Neural progenitor cell (in vitro differentiated cells): Measurements from ENCODE around the gene XPNPEP1. TPM values are rescaled to one million over a fixed set of nuclear protein-coding genes. Genes with fewer than 3 reads are reported as not detected.

ENCODE experiments used
- DNase-seq: peaks from one replicate; pipeline ENCODE4 v3.0.0-alpha.2; 2016; ENCODE audit warnings: low spot score
- H2AFZ ChIP-seq: fragments of 200-600 bp; sonication (generic); replicated peaks from 2 replicates; pipeline ENCODE4 v1.6.1; 2016; ENCODE audit warnings: antibody characterized with exemption
- H3F3A ChIP-seq: fragments of 200-600 bp; sonication (generic); 2 replicates; pipeline ENCODE4 v1.6.1; 2016; ENCODE audit warnings: antibody characterized with exemption, low read depth
- H3K27ac ChIP-seq: fragments of 200-600 bp; sonication (generic); 2 replicates; pipeline ENCODE4 v1.5.1; 2016; ENCODE audit warnings: mild to moderate bottlenecking
- H3K27me3 ChIP-seq: fragments of 200-600 bp; sonication (generic); 2 replicates; pipeline ENCODE4 v1.6.1; 2016; ENCODE audit warnings: mild to moderate bottlenecking, moderate library complexity
- H3K36me3 ChIP-seq: fragments of 200-600 bp; sonication (generic); 2 replicates; pipeline ENCODE4 v1.5.1; 2016
- H3K4me1 ChIP-seq: fragments of 200-600 bp; sonication (generic); 2 replicates; pipeline ENCODE4 v1.6.1; 2016; ENCODE audit warnings: mixed run types
- H3K4me2 ChIP-seq: fragments of 200-600 bp; sonication (generic); 2 replicates; pipeline ENCODE4 v1.6.1; 2016
- H3K4me3 ChIP-seq: fragments of 200-600 bp; sonication (generic); 2 replicates; pipeline ENCODE4 v1.5.1; 2016
- H3K79me2 ChIP-seq: fragments of 200-600 bp; sonication (generic); 2 replicates; pipeline ENCODE4 v1.6.1; 2016; ENCODE audit warnings: low read depth
- H3K9ac ChIP-seq: fragments of 200-600 bp; sonication (generic); 2 replicates; pipeline ENCODE4 v1.6.1; 2016
- H3K9me3 ChIP-seq: fragments of 200-600 bp; sonication (generic); 2 replicates; pipeline ENCODE4 v1.5.1; 2016; ENCODE audit warnings: low read depth
- H4K20me1 ChIP-seq: fragments of 200-600 bp; sonication (generic); 2 replicates; pipeline ENCODE4 v1.6.1; 2016; ENCODE audit warnings: low read depth
- H3K27ac Mint-ChIP-seq: 3 replicates; pipeline ENCODE4 v1.8.0; 2021; ENCODE audit warnings: mixed read lengths
- H3K27me3 Mint-ChIP-seq: 2 replicates; pipeline ENCODE4 v1.8.0; 2022; ENCODE audit warnings: low read depth, mild to moderate bottlenecking, inconsistent platforms, moderate library complexity, mixed read lengths; ENCODE audit not compliant: insufficient read depth
- H3K36me3 Mint-ChIP-seq: 3 replicates; pipeline ENCODE4 v1.8.0; 2021; ENCODE audit warnings: mixed read lengths
- H3K4me1 Mint-ChIP-seq: 3 replicates; pipeline ENCODE4 v1.8.0; 2021; ENCODE audit warnings: mixed read lengths
- H3K4me3 Mint-ChIP-seq: 3 replicates; pipeline ENCODE4 v1.8.0; 2021; ENCODE audit warnings: mild to moderate bottlenecking, moderate library complexity, mixed read lengths
- H3K9me3 Mint-ChIP-seq: 3 replicates; pipeline ENCODE4 v1.8.0; 2020; ENCODE audit warnings: mixed read lengths
- EZH2 ChIP-seq: fragments of 200-600 bp; sonication (generic); IDR thresholded peaks from 2 replicates; pipeline ENCODE4 v1.6.1; 2017; ENCODE audit warnings: antibody characterized with exemption, mild to moderate bottlenecking, moderate library complexity
- EZH2phosphoT487 ChIP-seq: fragments of 200-600 bp; sonication (generic); IDR thresholded peaks from 2 replicates; pipeline ENCODE4 v1.6.1; 2017; ENCODE audit warnings: antibody characterized with exemption
- total RNA-seq: library from RNA; depleted of rRNA; stranded (reverse); fragments of >200 nt; gene quantifications from 2 replicates; pipeline ENCODE4 v1.2.3, GENCODE V29; 2015; ENCODE audit warnings: low replicate concordance
- TF ChIP-seq, protein P1 (sequence below): fragments of 200-600 bp; sonication (generic); IDR thresholded peaks from 2 replicates; pipeline ENCODE4 v1.5.1; 2017; ENCODE audit warnings: antibody characterized with exemption, mild to moderate bottlenecking

The XPNPEP1 gene
- total RNA-seq, 1 donor from 2014 or later: 113 TPM

- H3K4me3 ChIP-seq: no peak overlapping the region
- Mint-ChIP-seq H3K36me3 (no peaks in the 10 kb centered on the region), H3K27me3 (peaks cover 2% of the 10 kb centered on the region), H3K4me1 (peaks cover 33% of the 10 kb centered on the region), H3K9me3 (no peaks in the 10 kb centered on the region), H3K27ac (peak overlapping the region; percentile 62), H3K4me3 (no peak overlapping the region)
- H3K9ac ChIP-seq: no peak overlapping the region
- no peaks in the 10 kb centered on the region for H4K20me1 ChIP-seq
- no peak for TF ChIP-seq EZH2phosphoT487
- TF ChIP-seq, protein P1, sequence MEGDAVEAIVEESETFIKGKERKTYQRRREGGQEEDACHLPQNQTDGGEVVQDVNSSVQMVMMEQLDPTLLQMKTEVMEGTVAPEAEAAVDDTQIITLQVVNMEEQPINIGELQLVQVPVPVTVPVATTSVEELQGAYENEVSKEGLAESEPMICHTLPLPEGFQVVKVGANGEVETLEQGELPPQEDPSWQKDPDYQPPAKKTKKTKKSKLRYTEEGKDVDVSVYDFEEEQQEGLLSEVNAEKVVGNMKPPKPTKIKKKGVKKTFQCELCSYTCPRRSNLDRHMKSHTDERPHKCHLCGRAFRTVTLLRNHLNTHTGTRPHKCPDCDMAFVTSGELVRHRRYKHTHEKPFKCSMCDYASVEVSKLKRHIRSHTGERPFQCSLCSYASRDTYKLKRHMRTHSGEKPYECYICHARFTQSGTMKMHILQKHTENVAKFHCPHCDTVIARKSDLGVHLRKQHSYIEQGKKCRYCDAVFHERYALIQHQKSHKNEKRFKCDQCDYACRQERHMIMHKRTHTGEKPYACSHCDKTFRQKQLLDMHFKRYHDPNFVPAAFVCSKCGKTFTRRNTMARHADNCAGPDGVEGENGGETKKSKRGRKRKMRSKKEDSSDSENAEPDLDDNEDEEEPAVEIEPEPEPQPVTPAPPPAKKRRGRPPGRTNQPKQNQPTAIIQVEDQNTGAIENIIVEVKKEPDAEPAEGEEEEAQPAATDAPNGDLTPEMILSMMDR: peak; percentile 68
- H3K27me3 ChIP-seq: no peaks in the 10 kb centered on the region
- no peak overlapping the region for H2AFZ ChIP-seq
- peaks cover 10% of the 10 kb centered on the region for H3K4me1 ChIP-seq
- no peak overlapping the region for H3K27ac ChIP-seq
- no peaks in the 10 kb centered on the region for H3K79me2 ChIP-seq
- peak; percentile 55 for DNase-seq
- H3F3A ChIP-seq: no peaks in the 10 kb centered on the region
- no peak overlapping the region for H3K4me2 ChIP-seq
- no peaks in the 10 kb centered on the region for H3K36me3 ChIP-seq
- H3K9me3 ChIP-seq: no peaks in the 10 kb centered on the region
These were observed 33.3 kb upstream of the XPNPEP1 start for GRCh38 chr10:109956454-109957091.

DNA sequence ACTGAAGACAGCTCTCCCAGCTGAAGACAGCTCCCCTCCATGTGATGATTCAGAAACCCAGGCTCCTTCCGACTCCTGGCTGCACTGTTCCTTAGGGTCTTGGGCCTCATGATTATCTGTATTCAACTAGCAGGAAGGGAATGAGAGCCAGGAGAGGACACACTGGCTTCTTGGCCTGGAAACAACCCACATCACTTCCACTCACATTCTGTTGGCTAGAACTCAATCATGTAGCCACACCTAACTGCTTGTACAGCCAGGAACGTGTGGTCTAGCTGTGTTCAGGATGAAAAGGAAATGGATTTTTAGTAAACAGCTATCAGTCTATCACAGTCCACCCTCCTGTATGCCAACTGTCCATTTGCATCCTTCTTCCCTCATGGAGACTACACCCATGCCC is 30.5 kb upstream of the XPNPEP1 start:
- Histone ChIP-seq H3K4me2 (no peak overlapping the region), H3K79me2 (no peaks in the 10 kb centered on the region), H3K27ac (no peak overlapping the region), H2AFZ (no peak overlapping the region), H3K9me3 (no peaks in the 10 kb centered on the region), H3K4me1 (no peaks in the 10 kb centered on the region), H4K20me1 (no peaks in the 10 kb centered on the region), H3K36me3 (no peaks in the 10 kb centered on the region), H3K9ac (no peak overlapping the region), H3F3A (no peaks in the 10 kb centered on the region), H3K27me3 (no peaks in the 10 kb centered on the region), H3K4me3 (no peak overlapping the region)
- H3K27me3 Mint-ChIP-seq: peaks cover 2% of the 10 kb centered on the region
- no peak overlapping the region for H3K27ac Mint-ChIP-seq
- H3K4me1 Mint-ChIP-seq: peaks cover 20% of the 10 kb centered on the region
- no peak for DNase-seq
- H3K9me3 Mint-ChIP-seq: peaks cover 2% of the 10 kb centered on the region
- no peak overlapping the region for H3K4me3 Mint-ChIP-seq
- no peak for TF ChIP-seq EZH2phosphoT487
- TF ChIP-seq EZH2: no peak
- TF ChIP-seq, protein P1: no peak
- H3K36me3 Mint-ChIP-seq: no peaks in the 10 kb centered on the region

- Histone ChIP-seq H3K27me3 (no peaks in the 10 kb centered on the region), H2AFZ (no peak overlapping the region), H3K9me3 (no peaks in the 10 kb centered on the region), H3K4me1 (no peaks in the 10 kb centered on the region), H3K36me3 (no peaks in the 10 kb centered on the region), H3K4me3 (no peak overlapping the region), H3F3A (no peaks in the 10 kb centered on the region), H3K9ac (no peak overlapping the region), H4K20me1 (no peaks in the 10 kb centered on the region), H3K79me2 (no peaks in the 10 kb centered on the region), H3K4me2 (no peak overlapping the region), H3K27ac (no peak overlapping the region)
- peaks cover 2% of the 10 kb centered on the region for H3K9me3 Mint-ChIP-seq
- H3K27ac Mint-ChIP-seq: no peak overlapping the region
- no peak for TF ChIP-seq EZH2
- TF ChIP-seq EZH2phosphoT487: no peak
- TF ChIP-seq, protein P1: no peak
- peaks cover 2% of the 10 kb centered on the region for H3K27me3 Mint-ChIP-seq
- no peak for DNase-seq
- H3K4me3 Mint-ChIP-seq: no peak overlapping the region
- H3K4me1 Mint-ChIP-seq: peaks cover 13% of the 10 kb centered on the region
- no peaks in the 10 kb centered on the region for H3K36me3 Mint-ChIP-seq
These were observed 29.2 kb upstream of the XPNPEP1 start for GRCh38 chr10:109952526-109952925.
